Skin epidermis (tissue), 12 donors: ENCODE measurements around the gene OPALIN.

Experiments used
- H3K27ac ChIP-seq, 21 experiments: fragments of 200-600 bp; sonication (generic) in 11 of 21; one replicate each; pipeline ENCODE4 v1.5.0; 2020; ENCODE audit warnings: mild to moderate bottlenecking in 3 of 21, inconsistent platforms in 2 of 21, moderate library complexity in 2 of 21
- H3K4me3 ChIP-seq, 7 experiments: fragments of 200-600 bp; sonication (generic) in 2 of 7; one replicate each; pipeline ENCODE4 v1.5.0; 2020; ENCODE audit warnings: inconsistent platforms in 2 of 7, mild to moderate bottlenecking in 2 of 7, moderate library complexity in 1 of 7

Gene OPALIN

GRCh38 chr10:96374985-96375830, 16.4 kb upstream of the OPALIN start:
- Histone ChIP-seq H3K4me3 (peak overlapping the region; percentile 6 to 39 (median 22)), H3K27ac (no peak overlapping the region)

DNA sequence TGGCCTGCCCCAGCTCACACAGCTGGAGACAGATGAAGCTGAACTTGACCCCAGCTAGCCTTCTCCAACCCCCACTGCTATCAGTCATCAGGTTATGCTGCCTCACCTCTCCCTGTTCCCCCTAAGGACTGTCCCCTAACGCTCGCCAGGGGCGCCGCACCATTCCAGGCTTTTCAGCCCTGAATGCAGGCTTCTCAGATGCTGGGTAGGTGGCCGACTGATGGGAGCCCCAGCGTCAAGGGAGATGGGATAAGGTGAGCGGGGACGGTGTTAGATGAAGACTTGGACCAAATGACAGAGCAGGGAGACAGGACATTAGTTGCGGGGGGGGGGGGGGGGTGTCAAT, 15.8 kb upstream of the OPALIN start:
- Histone ChIP-seq H3K27ac (no peak overlapping the region), H3K4me3 (peak overlapping the region in 5 of 7 experiments; percentile 16 to 39 (median 32))

- no peak overlapping the region for H3K27ac ChIP-seq
- H3K4me3 ChIP-seq = no peak overlapping the region
Measured at GRCh38 chr10:96374004-96374403, 15.2 kb upstream of the OPALIN start.

GRCh38 chr10:96371356-96371755, 12.6 kb upstream of the OPALIN start:
- no peak overlapping the region for H3K4me3 ChIP-seq
- H3K27ac ChIP-seq = no peak overlapping the region

- Histone ChIP-seq H3K4me3 (no peak overlapping the region), H3K27ac (no peak overlapping the region)
Measured at GRCh38 chr10:96370584-96371157, 11.9 kb upstream of the OPALIN start.

- no peak overlapping the region for H3K4me3 ChIP-seq
Measured at GRCh38 chr10:96369890-96370583, 11.2 kb upstream of the OPALIN start.

GRCh38 chr10:96368971-96369370, 10.2 kb upstream of the OPALIN start:
- H3K27ac ChIP-seq = no peak overlapping the region
- H3K4me3 ChIP-seq = no peak overlapping the region

More at GRCh38 chr10:96369890-96370583, 11.2 kb upstream of the OPALIN start:
- H3K27ac ChIP-seq = no peak overlapping the region

DNA sequence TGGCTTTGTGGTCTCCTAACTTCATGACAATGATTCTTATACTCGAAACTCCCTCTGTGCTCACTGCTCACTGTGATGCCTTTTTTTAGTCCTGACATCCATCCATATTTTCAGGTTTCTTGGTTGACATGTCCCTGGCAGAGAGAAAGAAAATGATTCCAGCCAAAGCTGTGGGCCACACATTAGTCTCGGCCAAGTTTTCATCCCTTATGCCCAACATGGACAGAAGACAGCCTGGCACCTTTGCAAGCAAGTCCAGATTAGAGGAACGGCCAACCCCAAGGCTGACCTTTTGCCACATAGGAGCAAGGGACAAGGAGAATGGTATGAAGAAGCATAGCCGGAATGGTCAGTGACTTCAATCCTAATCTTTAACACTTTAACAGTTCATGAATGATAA, 8.7 kb upstream of the OPALIN start:
- Histone ChIP-seq H3K27ac (no peak overlapping the region), H3K4me3 (no peak overlapping the region)

- H3K27ac ChIP-seq = no peak overlapping the region
- H3K4me3 ChIP-seq = no peak overlapping the region
Measured at GRCh38 chr10:96366508-96366907, 7.7 kb upstream of the OPALIN start.

- H3K4me3 ChIP-seq = no peak overlapping the region
- H3K27ac ChIP-seq = no peak overlapping the region
Measured at GRCh38 chr10:96365571-96365970, 6.8 kb upstream of the OPALIN start.

GRCh38 chr10:96360766-96361165, 2.0 kb upstream of the OPALIN start:
- H3K4me3 ChIP-seq = no peak overlapping the region
- H3K27ac ChIP-seq = no peak overlapping the region

DNA sequence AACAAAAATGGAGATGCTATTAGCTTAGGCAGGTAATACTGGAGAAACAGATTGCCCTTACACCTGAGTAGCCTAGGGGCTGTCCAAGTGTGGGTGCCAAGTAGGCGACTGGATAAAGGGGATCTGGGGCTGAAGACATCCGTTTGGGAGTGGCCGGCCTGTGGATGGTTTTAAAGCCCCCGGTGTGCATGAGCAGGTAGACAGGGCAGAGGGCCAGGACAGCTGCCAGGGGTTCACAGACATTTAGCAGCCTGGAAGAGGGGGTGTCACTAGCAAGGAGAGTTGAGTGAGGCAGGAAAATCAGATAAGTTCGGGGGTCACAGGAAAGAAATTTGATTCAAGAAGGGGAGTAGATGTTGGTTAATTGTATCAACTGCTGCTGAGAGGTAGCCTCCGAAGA, 1.5 kb upstream of the OPALIN start:
- H3K4me3 ChIP-seq = no peak overlapping the region
- no peak overlapping the region for H3K27ac ChIP-seq

GRCh38 chr10:96359616-96360015, 814 bp upstream of the OPALIN start:
- H3K27ac ChIP-seq = no peak overlapping the region

GRCh38 chr10:96357038-96357620, 1.7 kb downstream of the OPALIN start:
- H3K4me3 ChIP-seq = no peak overlapping the region
- H3K27ac ChIP-seq = no peak overlapping the region

More at GRCh38 chr10:96359616-96360015, 814 bp upstream of the OPALIN start:
- H3K4me3 ChIP-seq = no peak overlapping the region

- no peak overlapping the region for H3K4me3 ChIP-seq
Measured at GRCh38 chr10:96352582-96352981, 6.2 kb downstream of the OPALIN start.

DNA sequence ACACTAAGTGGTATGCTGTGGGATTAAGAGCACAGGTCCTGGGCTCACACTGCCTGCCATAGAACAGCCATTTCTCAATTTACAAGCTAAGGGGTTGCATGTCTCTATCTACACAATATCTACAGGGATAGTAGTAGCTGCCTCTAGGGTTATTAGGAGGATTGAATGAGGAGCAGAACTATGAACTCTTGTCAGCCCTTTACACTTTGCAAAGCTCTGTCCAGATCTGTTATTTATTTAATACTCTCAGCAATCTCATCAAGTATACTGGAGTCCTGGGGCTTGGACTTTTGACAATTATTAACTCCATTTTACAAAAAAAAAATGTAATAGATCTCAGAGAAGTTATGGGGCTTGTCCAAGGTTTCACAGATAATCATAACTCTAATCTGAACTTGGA, 6.8 kb downstream of the OPALIN start:
- Histone ChIP-seq H3K4me3 (no peak overlapping the region), H3K27ac (no peak overlapping the region)

More at GRCh38 chr10:96352582-96352981, 6.2 kb downstream of the OPALIN start:
- H3K27ac ChIP-seq = no peak overlapping the region

DNA sequence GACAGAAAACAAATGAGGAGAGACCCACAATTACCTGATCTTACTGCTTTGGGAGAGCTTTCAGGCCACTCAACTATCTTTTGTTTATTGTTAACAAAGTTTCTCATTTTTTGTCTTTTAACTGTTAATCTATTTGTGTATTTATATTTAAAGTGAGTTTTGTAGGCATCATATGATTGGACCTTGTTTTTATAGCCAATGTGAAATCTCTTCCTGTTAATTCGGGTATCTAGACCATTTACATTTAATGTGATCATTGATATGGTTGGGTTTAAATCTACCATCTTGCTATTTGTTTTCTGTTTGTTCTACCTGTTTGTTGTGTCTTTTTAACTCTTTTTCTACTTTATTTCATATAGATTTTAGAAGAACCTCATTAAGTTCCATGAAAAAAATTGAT, 12.5 kb downstream of the OPALIN start:
- no peak overlapping the region for H3K27ac ChIP-seq
- no peak overlapping the region for H3K4me3 ChIP-seq

DNA sequence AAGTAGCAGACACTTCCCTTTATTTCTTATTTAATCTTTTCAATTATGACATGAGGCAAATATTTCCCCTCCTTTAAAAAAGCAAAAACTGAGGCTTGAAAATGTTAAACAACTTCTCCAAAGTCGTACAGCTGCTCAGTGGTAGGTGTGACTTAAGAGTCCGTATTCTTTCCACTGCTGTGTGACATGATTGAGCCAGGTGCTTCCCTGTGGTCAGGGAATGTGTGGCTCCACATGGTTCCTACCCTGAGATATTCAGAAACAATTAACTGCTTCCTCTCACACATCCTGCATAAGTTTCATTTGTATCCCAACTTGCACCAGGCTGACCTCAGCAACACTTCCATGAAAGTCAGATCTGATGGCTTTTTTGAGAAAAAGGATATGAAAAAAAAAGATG, 13.6 kb downstream of the OPALIN start:
- no peak overlapping the region for H3K4me3 ChIP-seq

DNA sequence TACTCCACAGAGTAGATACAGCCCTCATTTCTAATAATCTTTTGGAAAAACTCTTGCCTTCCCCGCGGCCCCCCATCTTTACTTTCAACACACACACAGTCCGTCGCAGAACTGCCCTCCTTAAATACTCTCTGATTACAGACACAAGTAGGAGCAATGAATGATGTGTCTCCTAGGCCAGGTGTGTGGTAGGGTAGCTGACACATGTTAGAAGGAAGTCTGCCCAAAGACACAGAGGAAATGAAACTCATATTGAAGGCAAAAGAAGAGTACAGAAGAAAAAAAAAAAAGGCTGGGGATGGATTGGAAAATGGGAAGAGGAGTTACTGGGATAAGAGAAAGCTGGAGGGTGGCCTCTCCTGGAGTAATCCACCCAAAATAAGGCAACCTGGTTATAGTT, 14.6 kb downstream of the OPALIN start:
- Histone ChIP-seq H3K27ac (no peak overlapping the region), H3K4me3 (no peak overlapping the region)

More for the DNA sequence above, 13.6 kb downstream of the OPALIN start:
- no peak overlapping the region for H3K27ac ChIP-seq

DNA sequence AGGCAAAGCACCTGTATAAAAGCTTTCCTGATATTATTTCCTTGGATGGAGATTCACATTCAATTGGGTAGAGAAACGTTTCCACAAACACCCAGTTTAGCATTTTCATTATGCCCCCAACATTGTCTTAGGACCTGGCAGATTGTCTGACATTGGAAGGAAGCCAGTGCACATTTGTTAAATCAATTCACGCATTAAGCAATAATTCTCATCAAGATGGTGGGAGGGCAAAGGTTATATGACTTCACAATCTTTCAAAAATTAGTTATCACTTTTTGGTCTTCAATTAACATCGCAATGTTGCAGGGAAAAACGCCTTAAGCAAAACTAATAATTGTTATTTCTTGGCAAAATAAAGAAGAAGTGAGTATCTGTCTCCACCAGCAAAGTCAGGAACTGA, 16.4 kb downstream of the OPALIN start:
- Histone ChIP-seq H3K27ac (no peak overlapping the region), H3K4me3 (no peak overlapping the region)
